AG09319 (cell line): ENCODE measurements around the gene KRT3.

Experiments used
- DNase-seq: peaks from one replicate; pipeline ENCODE4 v3.0.0-alpha.2; 2010; ENCODE audit warnings: low read depth; ENCODE audit errors: extremely low read depth
- TF ChIP-seq, protein P1 (sequence below): IDR thresholded peaks from 2 replicates; pipeline ENCODE4 v1.5.1; 2011; ENCODE audit warnings: low read depth, mild to moderate bottlenecking, inconsistent platforms, low read length, moderate library complexity

The KRT3 gene

DNA sequence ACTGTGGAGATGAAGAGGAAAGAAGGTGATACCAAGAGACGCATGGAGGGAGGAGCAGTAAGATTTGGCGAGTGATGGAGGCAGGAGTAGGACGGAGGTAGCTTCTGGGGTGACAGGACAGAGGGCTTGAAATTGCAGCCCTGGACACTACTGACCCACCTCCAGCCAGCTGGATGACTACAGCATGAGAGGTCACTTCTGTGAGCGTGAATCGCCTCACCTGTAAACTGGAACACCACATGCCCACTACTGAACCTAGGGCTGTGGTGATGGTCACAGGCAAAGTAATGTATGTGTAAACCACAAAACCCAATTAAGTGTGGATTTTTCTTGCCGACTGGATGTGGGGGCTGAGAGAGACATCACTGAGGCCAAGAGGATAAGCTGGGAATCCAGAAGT, 24.6 kb upstream of the KRT3 start:
- TF ChIP-seq, protein P1, sequence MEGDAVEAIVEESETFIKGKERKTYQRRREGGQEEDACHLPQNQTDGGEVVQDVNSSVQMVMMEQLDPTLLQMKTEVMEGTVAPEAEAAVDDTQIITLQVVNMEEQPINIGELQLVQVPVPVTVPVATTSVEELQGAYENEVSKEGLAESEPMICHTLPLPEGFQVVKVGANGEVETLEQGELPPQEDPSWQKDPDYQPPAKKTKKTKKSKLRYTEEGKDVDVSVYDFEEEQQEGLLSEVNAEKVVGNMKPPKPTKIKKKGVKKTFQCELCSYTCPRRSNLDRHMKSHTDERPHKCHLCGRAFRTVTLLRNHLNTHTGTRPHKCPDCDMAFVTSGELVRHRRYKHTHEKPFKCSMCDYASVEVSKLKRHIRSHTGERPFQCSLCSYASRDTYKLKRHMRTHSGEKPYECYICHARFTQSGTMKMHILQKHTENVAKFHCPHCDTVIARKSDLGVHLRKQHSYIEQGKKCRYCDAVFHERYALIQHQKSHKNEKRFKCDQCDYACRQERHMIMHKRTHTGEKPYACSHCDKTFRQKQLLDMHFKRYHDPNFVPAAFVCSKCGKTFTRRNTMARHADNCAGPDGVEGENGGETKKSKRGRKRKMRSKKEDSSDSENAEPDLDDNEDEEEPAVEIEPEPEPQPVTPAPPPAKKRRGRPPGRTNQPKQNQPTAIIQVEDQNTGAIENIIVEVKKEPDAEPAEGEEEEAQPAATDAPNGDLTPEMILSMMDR = no peak
- no peak for DNase-seq

GRCh38 chr12:52819731-52820510, 24.0 kb upstream of the KRT3 start:
- DNase-seq = no peak
- TF ChIP-seq, protein P1 = no peak

- DNase-seq = no peak
- TF ChIP-seq, protein P1 = no peak
Observed at GRCh38 chr12:52818887-52819420, 23.0 kb upstream of the KRT3 start.

DNA sequence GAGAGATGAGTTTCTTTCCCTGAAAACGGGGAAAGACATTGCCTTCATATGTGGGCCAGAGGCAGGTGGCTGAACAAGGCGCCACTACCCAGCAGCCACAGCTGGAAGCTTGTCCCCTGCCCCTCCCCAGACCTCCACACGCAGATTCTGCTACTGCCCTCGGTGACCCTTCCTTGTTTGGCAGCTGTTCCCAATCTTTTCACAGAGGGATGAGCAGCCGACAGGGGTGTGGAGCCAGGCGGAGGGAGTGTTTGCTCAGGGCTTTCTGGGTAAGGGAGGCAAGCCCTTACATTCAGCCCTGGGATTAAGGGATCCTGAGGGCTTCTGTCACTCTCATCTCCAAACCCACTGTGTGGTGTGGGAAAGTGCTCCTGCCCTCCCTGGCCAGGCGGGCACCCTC, 22.5 kb upstream of the KRT3 start:
- TF ChIP-seq, protein P1 = no peak

DNA sequence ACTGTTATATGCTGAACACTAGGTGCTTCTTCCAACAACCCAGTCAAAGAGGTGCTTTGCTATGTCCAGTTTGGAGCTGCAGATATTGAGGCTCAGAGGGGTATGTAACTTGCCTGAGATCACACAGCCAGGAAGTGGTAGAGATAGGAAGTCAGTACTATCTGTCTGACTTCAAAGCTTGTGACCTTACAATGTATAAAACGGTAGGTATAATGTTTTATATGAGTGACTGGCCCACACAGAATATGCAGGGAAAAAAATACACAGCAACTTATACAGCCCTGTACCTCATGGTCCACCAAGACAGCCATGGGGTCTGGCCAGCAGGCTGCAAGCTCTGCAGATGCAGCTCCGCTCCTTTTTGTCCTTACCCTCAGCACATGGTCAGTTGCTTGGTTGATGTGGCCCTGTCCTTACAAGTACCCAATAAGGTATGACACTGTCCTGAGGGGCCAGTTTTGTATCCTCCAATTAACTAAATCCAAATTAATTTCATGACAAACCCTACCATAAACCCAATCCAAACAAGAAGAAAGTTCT, 21.9 kb upstream of the KRT3 start:
- TF ChIP-seq, protein P1 = no peak
- DNase-seq = no peak

More for the DNA sequence above, 22.5 kb upstream of the KRT3 start:
- no peak for DNase-seq

DNA sequence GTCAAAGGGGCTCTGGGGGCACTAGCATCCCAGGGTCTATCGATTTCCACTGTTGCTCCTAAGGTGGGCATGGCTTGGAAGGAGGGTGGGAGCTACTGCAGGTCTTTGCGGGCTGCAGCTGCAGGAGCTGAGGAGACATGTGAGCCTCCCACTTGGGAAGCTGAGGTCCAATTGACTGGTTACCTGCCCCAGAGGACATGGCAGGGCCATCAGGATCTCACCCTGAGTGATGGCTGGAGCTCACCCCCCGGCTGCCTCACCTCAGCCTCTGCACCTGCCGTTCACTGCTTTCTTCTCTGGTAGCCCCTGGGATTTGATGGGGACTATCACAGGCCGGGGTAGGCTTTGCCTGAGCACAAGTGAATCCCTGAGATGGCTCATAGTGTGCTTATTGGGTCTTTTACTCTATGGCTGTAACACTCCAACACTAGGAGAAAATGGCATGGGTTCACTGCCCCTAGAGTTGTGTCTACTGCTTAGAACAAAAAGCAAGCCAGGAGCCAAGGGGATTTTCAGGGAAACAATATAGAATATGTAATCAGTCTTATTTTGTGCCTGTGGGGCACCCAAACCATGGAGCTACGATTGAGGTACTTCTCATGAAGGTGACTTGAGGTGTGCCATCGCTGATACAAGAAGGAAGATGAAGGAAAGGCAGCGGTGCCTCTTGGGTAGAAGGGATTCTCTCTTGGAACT, 21.2 kb upstream of the KRT3 start:
- DNase-seq = no peak
- TF ChIP-seq, protein P1 = no peak
